GM12874 (cell line): ENCODE results near the gene CKS2.

ENCODE experiments used
- CTCF ChIP-seq: IDR thresholded peaks from 2 replicates; pipeline ENCODE4 v1.5.1; 2011; ENCODE audit warnings: low read depth, mild to moderate bottlenecking, control low read depth, low read length, moderate library complexity; ENCODE audit not compliant: insufficient read depth

Gene CKS2

GRCh38 chr9:89354471-89354870 lies 43.5 kb downstream of the CKS2 start:
- no peak for TF ChIP-seq CTCF

- no peak for TF ChIP-seq CTCF
These were observed 45.8 kb downstream of the CKS2 start for GRCh38 chr9:89356782-89357181.

- TF ChIP-seq CTCF: no peak
These were observed 46.6 kb downstream of the CKS2 start for GRCh38 chr9:89357331-89358197.

- no peak for TF ChIP-seq CTCF
These were observed 47.5 kb downstream of the CKS2 start for GRCh38 chr9:89358376-89358916.

GRCh38 chr9:89358985-89359384 lies 48.0 kb downstream of the CKS2 start:
- no peak for TF ChIP-seq CTCF

- TF ChIP-seq CTCF: no peak
These were observed 48.8 kb downstream of the CKS2 start for GRCh38 chr9:89359751-89360261.

GRCh38 chr9:89360465-89360864 lies 49.5 kb downstream of the CKS2 start:
- no peak for TF ChIP-seq CTCF
